Activated naive CD8-positive, alpha-beta T cell (primary cell): ENCODE measurements around the gene ORC3.
"Not testable (repeated sequence)": the region's sequence is repeated elsewhere in the genome, so short reads cannot be mapped to it uniquely, and the experiment has no call there.

Experiments
- H3K27ac Mint-ChIP-seq: one replicate; pipeline ENCODE4 v1.8.0; 2021; ENCODE audit warnings: mixed read lengths
- H3K27me3 Mint-ChIP-seq: one replicate; pipeline ENCODE4 v1.8.0; 2021; ENCODE audit warnings: mixed read lengths
- H3K36me3 Mint-ChIP-seq: one replicate; pipeline ENCODE4 v1.8.0; 2021; ENCODE audit warnings: mixed read lengths
- H3K4me1 Mint-ChIP-seq: one replicate; pipeline ENCODE4 v1.8.0; 2021; ENCODE audit warnings: low read depth, mixed read lengths
- H3K4me3 Mint-ChIP-seq: one replicate; pipeline ENCODE4 v1.8.0; 2021; ENCODE audit warnings: mild to moderate bottlenecking, mixed read lengths
- H3K9me3 Mint-ChIP-seq: one replicate; pipeline ENCODE4 v1.8.0; 2021; ENCODE audit warnings: low read depth, mixed read lengths

ORC3 gene

GRCh38 chr6:87702589-87702945 is 112.6 kb downstream of the ORC3 start:
- no peaks in the 10 kb centered on the region for H3K36me3 Mint-ChIP-seq
- peak overlapping the region; percentile 94 for H3K4me3 Mint-ChIP-seq
- H3K4me1 Mint-ChIP-seq = peaks cover 40% of the 10 kb centered on the region
- no peaks in the 10 kb centered on the region for H3K9me3 Mint-ChIP-seq
- no peaks in the 10 kb centered on the region for H3K27me3 Mint-ChIP-seq
- H3K27ac Mint-ChIP-seq = peak overlapping the region; percentile 96

GRCh38 chr6:87703039-87703438 is 113.1 kb downstream of the ORC3 start:
- H3K4me1 Mint-ChIP-seq = peaks cover 35% of the 10 kb centered on the region
- H3K9me3 Mint-ChIP-seq = not testable (repeated sequence)

GRCh38 chr6:87705070-87705691 is 115.2 kb downstream of the ORC3 start:
- Mint-ChIP-seq H3K9me3 (no peaks in the 10 kb centered on the region), H3K27me3 (no peaks in the 10 kb centered on the region), H3K36me3 (no peaks in the 10 kb centered on the region), H3K4me3 (no peak overlapping the region), H3K27ac (no peak overlapping the region), H3K4me1 (peaks cover 15% of the 10 kb centered on the region)

More at GRCh38 chr6:87703039-87703438, 113.1 kb downstream of the ORC3 start:
- not testable (repeated sequence) for H3K36me3 Mint-ChIP-seq, H3K27me3 Mint-ChIP-seq
- Mint-ChIP-seq H3K4me3 (peak overlapping the region; percentile 94), H3K27ac (peak overlapping the region; percentile 96)

- Mint-ChIP-seq H3K27ac (no peak overlapping the region), H3K4me1 (peaks cover 11% of the 10 kb centered on the region), H3K9me3 (no peaks in the 10 kb centered on the region), H3K36me3 (no peaks in the 10 kb centered on the region), H3K4me3 (no peak overlapping the region), H3K27me3 (no peaks in the 10 kb centered on the region)
Measured at GRCh38 chr6:87706187-87706966, 116.4 kb downstream of the ORC3 start.

- H3K9me3 Mint-ChIP-seq, H3K27me3 Mint-ChIP-seq, H3K36me3 Mint-ChIP-seq, H3K27ac Mint-ChIP-seq, H3K4me1 Mint-ChIP-seq, H3K4me3 Mint-ChIP-seq: not testable (repeated sequence)
Measured at GRCh38 chr6:87708581-87709427, 118.9 kb downstream of the ORC3 start.

GRCh38 chr6:87710090-87710489 is 120.2 kb downstream of the ORC3 start:
- H3K4me3 Mint-ChIP-seq = no peak overlapping the region

GRCh38 chr6:87712713-87713112 is 122.8 kb downstream of the ORC3 start:
- H3K27me3 Mint-ChIP-seq, H3K36me3 Mint-ChIP-seq, H3K27ac Mint-ChIP-seq, H3K4me3 Mint-ChIP-seq, H3K4me1 Mint-ChIP-seq, H3K9me3 Mint-ChIP-seq: not testable (repeated sequence)

More at GRCh38 chr6:87710090-87710489, 120.2 kb downstream of the ORC3 start:
- Mint-ChIP-seq H3K4me1 (no peaks in the 10 kb centered on the region), H3K36me3 (no peaks in the 10 kb centered on the region), H3K9me3 (no peaks in the 10 kb centered on the region), H3K27me3 (no peaks in the 10 kb centered on the region), H3K27ac (no peak overlapping the region)

- Mint-ChIP-seq H3K9me3 (no peaks in the 10 kb centered on the region), H3K4me1 (no peaks in the 10 kb centered on the region), H3K36me3 (no peaks in the 10 kb centered on the region), H3K27me3 (no peaks in the 10 kb centered on the region), H3K27ac (no peak overlapping the region), H3K4me3 (no peak overlapping the region)
Measured at GRCh38 chr6:87714093-87714842, 124.3 kb downstream of the ORC3 start.
